A673 (cell line): ENCODE measurements around the gene LGALS3. TPM values are rescaled to one million over a fixed set of nuclear protein-coding genes. Genes with fewer than 3 reads are reported as not detected.

Source experiments
- BruUV-seq: library from RNA; stranded (reverse); fragments of 400-500 nt; replicated peaks from 2 replicates; lab custom pipeline; 2021; lab: Mats Ljungman, UMichigan
- CTCF ChIA-PET: fragments of 300-600 bp; sonication (Branson Sonifier 250); formaldehyde crosslinking; loops from one replicate; lab custom pipeline; 2022; ENCODE audit warnings: antibody characterized with exemption; lab: Charles Lee
- POLR2A ChIA-PET: fragments of 300-600 bp; sonication (Branson Sonifier 250); formaldehyde crosslinking; loops from one replicate; lab custom pipeline; 2022; ENCODE audit warnings: antibody characterized with exemption; ENCODE audit not compliant: low non-redundant PET; lab: Charles Lee
- DNase-seq: peaks from one replicate; pipeline ENCODE4 v3.0.0-alpha.2; 2015; ENCODE audit warnings: low spot score
- H3K27ac ChIP-seq: fragments of 200-600 bp; sonication (generic); 2 replicates; pipeline ENCODE4 v1.5.1; 2016; ENCODE audit warnings: mixed run types, low read depth, mild to moderate bottlenecking, mixed read lengths, antibody characterized with exemption, low read length; ENCODE audit not compliant: poor library complexity, severe bottlenecking
- H3K27me3 ChIP-seq: fragments of 200-600 bp; sonication (generic); replicated peaks from 2 replicates; pipeline ENCODE4 v1.6.1; 2017; ENCODE audit warnings: mixed run types, low read depth, mild to moderate bottlenecking, mixed read lengths, antibody characterized with exemption, low read length; ENCODE audit not compliant: insufficient read depth, poor library complexity
- H3K36me3 ChIP-seq: fragments of 200-600 bp; sonication (generic); 2 replicates; pipeline ENCODE4 v1.6.1; 2016; ENCODE audit warnings: mixed run types, mild to moderate bottlenecking, mixed read lengths, antibody characterized with exemption, low read length; ENCODE audit not compliant: insufficient read depth, poor library complexity, severe bottlenecking
- H3K4me1 ChIP-seq: fragments of 200-600 bp; sonication (generic); 2 replicates; pipeline ENCODE4 v1.6.1; 2017; ENCODE audit warnings: mixed run types, mild to moderate bottlenecking, mixed read lengths, antibody characterized with exemption, low read length; ENCODE audit not compliant: insufficient read depth, poor library complexity, severe bottlenecking
- H3K4me3 ChIP-seq: fragments of 200-600 bp; sonication (generic); 2 replicates; pipeline ENCODE4 v1.5.1; 2016; ENCODE audit warnings: low read depth, mixed run types, mild to moderate bottlenecking, mixed read lengths, low read length; ENCODE audit not compliant: poor library complexity, severe bottlenecking
- H3K9me3 ChIP-seq: fragments of 200-600 bp; sonication (generic); 2 replicates; pipeline ENCODE4 v1.6.1; 2016; ENCODE audit warnings: mixed run types, low read depth, mild to moderate bottlenecking, mixed read lengths, antibody characterized with exemption, low read length; ENCODE audit not compliant: poor library complexity, severe bottlenecking
- EZH2 ChIP-seq: fragments of 200-600 bp; sonication (generic); IDR thresholded peaks from 2 replicates; pipeline ENCODE4 v1.6.1; 2017; ENCODE audit warnings: borderline replicate concordance, low read depth, mild to moderate bottlenecking, mixed read lengths, antibody characterized with exemption, low read length; ENCODE audit not compliant: poor library complexity, severe bottlenecking
- intact Hi-C: fragments of 100-400 bp; cut with micrococcal nuclease; formaldehyde crosslinking; loops from one replicate; pipeline ENCODE4 v1.10.0; 2022; ENCODE audit not compliant: unreplicated experiment
- total RNA-seq: library from RNA; stranded (reverse); gene quantifications from 2 replicates; pipeline ENCODE4 v1.2.3, GENCODE V29; 2021
- TF ChIP-seq, protein P1 (sequence below): fragments of 300-800, 200-600 bp; sonication (generic); conservative IDR thresholded peaks from 2 replicates; pipeline ENCODE4 v1.5.1; 2017; ENCODE audit warnings: low read depth, mild to moderate bottlenecking, antibody characterized with exemption, low read length, moderate library complexity, mixed read lengths

Gene LGALS3
- total RNA-seq, 1 experiment from 2014 or later = 11.0 TPM

DNA sequence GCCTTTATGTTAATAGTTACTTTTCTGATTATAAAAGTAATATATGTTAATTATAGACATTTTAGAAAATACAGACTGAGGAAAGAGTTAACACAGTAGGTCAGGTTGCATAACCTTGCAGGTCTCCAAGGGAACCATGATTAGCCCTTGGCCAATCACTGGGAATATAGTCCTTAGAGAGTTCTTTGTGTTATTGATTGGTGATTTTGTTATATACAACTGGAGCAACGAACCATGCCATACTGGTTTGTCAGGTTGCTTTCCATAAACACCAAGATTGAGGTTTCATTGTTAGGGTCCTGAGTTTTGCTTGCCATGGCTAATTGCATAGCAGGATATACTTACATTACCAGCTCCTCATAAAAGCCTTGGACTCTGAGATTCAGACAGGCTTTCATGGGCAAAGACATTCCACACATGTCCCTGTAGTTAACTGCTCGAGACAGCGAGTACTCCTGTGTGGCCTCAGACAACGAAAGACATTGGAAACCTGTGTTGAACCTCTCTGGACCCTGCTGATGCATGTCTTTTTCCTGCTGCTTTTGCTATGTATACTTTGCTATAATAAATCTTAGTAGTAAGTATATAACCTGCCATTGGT lies 43.9 kb upstream of the LGALS3 start:
- no peaks in the 10 kb centered on the region for H3K27me3 ChIP-seq
- intact Hi-C loops = no loop called here
- H3K9me3 ChIP-seq = no peaks in the 10 kb centered on the region
- BruUV-seq = no TSS peak
- CTCF ChIA-PET = no interaction called here
- POLR2A ChIA-PET = interaction anchor here (0.5 kb wide), 1 partner anchor 16 kb away, joined by 3 read pairs; no protein-coding TSS in a partner anchor
- H3K27ac ChIP-seq = no peak overlapping the region
- H3K4me3 ChIP-seq = no peak overlapping the region
- DNase-seq = no peak
- H3K4me1 ChIP-seq = no peaks in the 10 kb centered on the region
- no peaks in the 10 kb centered on the region for H3K36me3 ChIP-seq
- TF ChIP-seq, protein P1, sequence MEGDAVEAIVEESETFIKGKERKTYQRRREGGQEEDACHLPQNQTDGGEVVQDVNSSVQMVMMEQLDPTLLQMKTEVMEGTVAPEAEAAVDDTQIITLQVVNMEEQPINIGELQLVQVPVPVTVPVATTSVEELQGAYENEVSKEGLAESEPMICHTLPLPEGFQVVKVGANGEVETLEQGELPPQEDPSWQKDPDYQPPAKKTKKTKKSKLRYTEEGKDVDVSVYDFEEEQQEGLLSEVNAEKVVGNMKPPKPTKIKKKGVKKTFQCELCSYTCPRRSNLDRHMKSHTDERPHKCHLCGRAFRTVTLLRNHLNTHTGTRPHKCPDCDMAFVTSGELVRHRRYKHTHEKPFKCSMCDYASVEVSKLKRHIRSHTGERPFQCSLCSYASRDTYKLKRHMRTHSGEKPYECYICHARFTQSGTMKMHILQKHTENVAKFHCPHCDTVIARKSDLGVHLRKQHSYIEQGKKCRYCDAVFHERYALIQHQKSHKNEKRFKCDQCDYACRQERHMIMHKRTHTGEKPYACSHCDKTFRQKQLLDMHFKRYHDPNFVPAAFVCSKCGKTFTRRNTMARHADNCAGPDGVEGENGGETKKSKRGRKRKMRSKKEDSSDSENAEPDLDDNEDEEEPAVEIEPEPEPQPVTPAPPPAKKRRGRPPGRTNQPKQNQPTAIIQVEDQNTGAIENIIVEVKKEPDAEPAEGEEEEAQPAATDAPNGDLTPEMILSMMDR = no peak
- TF ChIP-seq EZH2 = no peak

DNA sequence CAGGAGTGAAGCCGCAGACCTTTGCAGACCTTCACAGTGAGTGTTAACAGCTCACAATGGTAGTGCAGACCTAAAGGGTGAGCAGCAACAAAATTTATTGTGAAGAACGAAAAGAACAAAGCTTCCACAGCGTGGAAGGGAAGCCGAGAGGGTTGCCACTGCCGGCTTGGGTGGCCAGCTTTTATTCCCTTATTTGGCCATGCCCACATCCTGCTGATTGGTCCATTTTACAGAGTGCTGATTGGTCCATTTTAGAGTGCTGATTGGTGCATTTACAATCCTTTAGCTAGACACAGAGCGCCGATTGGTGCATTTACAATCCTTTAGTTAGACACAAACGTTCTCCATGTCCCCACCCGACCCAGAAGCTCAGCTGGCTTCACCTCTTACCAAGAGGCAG lies 42.1 kb upstream of the LGALS3 start:
- peaks cover 4% of the 10 kb centered on the region for H3K4me1 ChIP-seq
- intact Hi-C loops = no loop called here
- no peaks in the 10 kb centered on the region for H3K36me3 ChIP-seq
- H3K27me3 ChIP-seq = no peaks in the 10 kb centered on the region
- no peak overlapping the region for H3K4me3 ChIP-seq
- POLR2A ChIA-PET = no interaction called here
- CTCF ChIA-PET = no interaction called here
- H3K9me3 ChIP-seq = no peaks in the 10 kb centered on the region
- TF ChIP-seq, protein P1 = no peak
- no peak for TF ChIP-seq EZH2
- DNase-seq = no peak
- BruUV-seq = no TSS peak
- H3K27ac ChIP-seq = no peak overlapping the region

DNA sequence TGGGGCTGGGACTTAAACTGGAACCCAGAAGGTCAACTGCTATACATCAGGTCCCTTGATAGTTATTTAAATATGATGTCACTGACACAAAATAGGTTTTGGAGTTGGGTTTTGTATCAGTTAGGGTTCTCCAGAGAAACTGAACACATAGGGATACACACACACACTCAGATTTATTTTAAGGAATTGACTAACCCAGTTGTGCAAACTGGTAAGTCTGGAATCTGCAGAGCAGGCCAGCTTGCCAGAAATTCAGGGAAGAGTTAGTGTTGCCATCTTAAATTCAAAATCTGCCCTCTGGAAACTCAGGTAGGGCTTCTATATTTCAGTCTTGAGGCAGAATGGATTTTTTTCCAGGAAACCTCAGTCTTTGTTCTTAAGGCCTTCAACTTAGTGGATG lies 40.7 kb upstream of the LGALS3 start:
- no peak for DNase-seq
- no peaks in the 10 kb centered on the region for H3K9me3 ChIP-seq
- TF ChIP-seq, protein P1 = no peak
- no peak for TF ChIP-seq EZH2
- H3K27ac ChIP-seq = no peak overlapping the region
- H3K36me3 ChIP-seq = no peaks in the 10 kb centered on the region
- no TSS peak for BruUV-seq
- H3K4me3 ChIP-seq = no peak overlapping the region
- ChIA-PET CTCF (interaction anchor here (2.6 kb wide), 1 partner anchor 72 kb away, joined by 16 read pairs; no protein-coding TSS in a partner anchor), POLR2A (no interaction called here)
- peaks cover 16% of the 10 kb centered on the region for H3K4me1 ChIP-seq
- intact Hi-C loops = loop anchor here (2.0 kb wide), 1 partner anchor 44 kb away; no protein-coding TSS in a partner anchor
- H3K27me3 ChIP-seq = no peaks in the 10 kb centered on the region
